Spleen (tissue), 7 donors: ENCODE results near the gene CACNA1C.

Experiments
- CTCF ChIP-seq, 11 experiments: fragments of 200-600 bp in 7 of 11; fragments of 450-650 bp in 4 of 11; sonication (generic) in 4 of 11; IDR thresholded peaks in 8 of 11; conservative IDR thresholded peaks in 3 of 11; 1 replicate in 7 of 11; 2 replicates in 4 of 11; pipeline versions ENCODE4 v1.4.0 to v1.8.0; 2016 to 2021; ENCODE audit warnings: antibody characterized with exemption in 11 of 11, inconsistent platforms in 4 of 11, mild to moderate bottlenecking in 1 of 11
- POLR2AphosphoS5 ChIP-seq, 3 donors: sonication (generic); formaldehyde crosslinking; IDR thresholded peaks; one replicate each; pipeline ENCODE4 v1.5.1; 2017; ENCODE audit warnings: antibody characterized with exemption in 3 of 3
- donor health status: DM: no; HTN: no; CAD: no; lungs with moderate emphysema.
- donor health status: DM: no; HTN: no; CAD: no.
- donor health status: DM: no; HTN: no; CAD: no.

- TF ChIP-seq CTCF (IDR thresholded peaks at IDR 0.05 in 8 of 11, conservative IDR thresholded peaks at IDR 0.05 in 3 of 11) = no peak
- TF ChIP-seq POLR2AphosphoS5 (IDR thresholded peaks at IDR 0.05) = no peak
Observed at GRCh38 chr12:2285462-2285861, 232.7 kb downstream of the CACNA1C start.
